GM12892 (cell line): Measurements from ENCODE around the gene SYNE4.

Source experiments
- POLR2A ChIP-seq: IDR thresholded peaks from 2 replicates; pipeline ENCODE4 v1.6.1; 2011; ENCODE audit warnings: low read depth, low read length, control low read depth
- POLR2AphosphoS5 ChIP-seq: IDR thresholded peaks from 2 replicates; pipeline ENCODE4 v1.6.1; 2011; ENCODE audit warnings: low read depth, low read length, control low read depth
- TAF1 ChIP-seq: IDR thresholded peaks from 2 replicates; pipeline ENCODE4 v1.6.1; 2011; ENCODE audit warnings: low read depth, mild to moderate bottlenecking, control low read depth, low read length, borderline replicate concordance

- TF ChIP-seq POLR2A = peak; percentile 83
- peak; percentile 40; the same call in 1 of the 2 replicates for TF ChIP-seq POLR2AphosphoS5
- peak; percentile 59 for TF ChIP-seq TAF1
Observed at GRCh38 chr19:36014012-36014924, 5.7 kb upstream of the SYNE4 start, which contains the start of gene ALKBH6.
